K562 (cell line): ENCODE measurements around the gene SND1.

Experiments used
- SREBF2 ChIP-seq: sonication (generic); formaldehyde crosslinking; IDR thresholded peaks from 2 replicates; pipeline ENCODE4 v1.4.0; 2020; ENCODE audit warnings: mild to moderate bottlenecking, missing genetic modification reagents
- ZKSCAN1 ChIP-seq: fragments of 150-350 bp; IDR thresholded peaks from 2 replicates; pipeline ENCODE4 v1.6.1; 2016; ENCODE audit warnings: low read depth, low read length

- TF ChIP-seq ZKSCAN1 (no peak), SREBF2 (CRISPR knock-in tag) (no peak)
Observed at GRCh38 chr7:127891144-127891543, 239.2 kb downstream of the SND1 start.
